K562 (cell line): ENCODE results near the gene OPRL1. TPM values are rescaled to one million over a fixed set of nuclear protein-coding genes. Genes with fewer than 3 reads are reported as not detected.

Experiments used
- ATAC-seq: fragments of 200-7000 bp; cut with Tn5 transposase; 3 replicates; pipeline ENCODE4 v1.9.1; 2020; ENCODE audit warnings: moderate library complexity
- BruUV-seq: library from RNA; stranded (reverse); fragments of 400-500 nt; replicated peaks from 2 replicates; lab custom pipeline; 2021; lab: Mats Ljungman, UMichigan
- CTCF ChIA-PET: fragments of 300-600 bp; formaldehyde crosslinking; extraction: SDS; loops from one replicate; lab custom pipeline; 2021; ENCODE audit warnings: low intra/inter-chr PET ratio; lab: Yijun Ruan, JAX
- POLR2A ChIA-PET: fragments of 300-600, 350-650 bp; sonication (Branson Sonifier 250); formaldehyde crosslinking; extraction: SDS; loops from one replicate; lab custom pipeline; 2021; ENCODE audit warnings: antibody characterized with exemption, inconsistent platforms; lab: Yijun Ruan, JAX
- DNase-seq, 4 experiments: peaks; one replicate each; pipeline versions ENCODE4 v3.0.0 to v3.0.0-alpha.2; 2011 to 2018; ENCODE audit warnings: low spot score in 3 of 4, mixed read lengths in 3 of 4; ENCODE audit errors: extremely low read depth in 1 of 4
- FAIRE-seq: peaks from 2 replicates; lab custom pipeline; 2011; peaks lifted over from hg19 to GRCh38; lab: Jason Lieb, UNC
- H2AFZ ChIP-seq: 2 replicates; pipeline ENCODE4 v1.6.0; 2011; ENCODE audit warnings: low read depth, low read length, control low read depth, inconsistent platforms
- H3K27ac ChIP-seq: fragments of 200-600 bp; 3 replicates; pipeline ENCODE4 v1.8.0; 2011; ENCODE audit warnings: low read depth, mild to moderate bottlenecking, control low read depth, inconsistent platforms, low read length, moderate library complexity, mixed read lengths; ENCODE audit errors: extremely low read depth
- H3K27me3 ChIP-seq, 2 experiments: fragments of 300-600 bp in 1 of 2; 2 replicates in 1 of 2; 3 replicates in 1 of 2; pipeline versions ENCODE4 v1.6.0 to v1.8.0; 2011; ENCODE audit warnings: inconsistent platforms in 2 of 2, low read length in 2 of 2, mild to moderate bottlenecking in 1 of 2, mixed read lengths in 1 of 2, moderate library complexity in 1 of 2; ENCODE audit not compliant: control insufficient read depth in 2 of 2, insufficient read depth in 2 of 2
- H3K36me3 ChIP-seq: fragments of 300-600 bp; 3 replicates; pipeline ENCODE4 v1.8.0; 2011; ENCODE audit warnings: mild to moderate bottlenecking, low read length, inconsistent platforms; ENCODE audit not compliant: control insufficient read depth, insufficient read depth
- H3K4me1 ChIP-seq, 2 experiments: fragments of 200-600 bp in 1 of 2; replicated peaks in 1 of 2; 2 replicates in 1 of 2; 3 replicates in 1 of 2; pipeline versions ENCODE4 v1.5.1 to v1.8.0; 2011; ENCODE audit warnings: inconsistent platforms in 2 of 2, low read length in 2 of 2, mild to moderate bottlenecking in 1 of 2, mixed read lengths in 1 of 2, moderate library complexity in 1 of 2; ENCODE audit not compliant: control insufficient read depth in 2 of 2, insufficient read depth in 2 of 2
- H3K4me2 ChIP-seq: 2 replicates; pipeline ENCODE4 v1.6.1; 2011; ENCODE audit warnings: low read length, control low read depth, inconsistent platforms, mixed read lengths; ENCODE audit not compliant: insufficient read depth
- H3K4me3 ChIP-seq: fragments of 200-600 bp; sonication (generic), shearing (Covaris generic); 2 replicates; pipeline ENCODE4 v1.5.1; 2016; ENCODE audit warnings: control low read depth, inconsistent platforms
- H3K79me2 ChIP-seq: fragments of 200-600 bp; 3 replicates; pipeline ENCODE4 v1.8.0; 2011; ENCODE audit warnings: low read length, inconsistent platforms; ENCODE audit not compliant: control insufficient read depth, insufficient read depth
- H3K9ac ChIP-seq, 2 experiments: 2 replicates each; pipeline versions ENCODE4 v1.6.0 to v1.6.1; 2011; ENCODE audit warnings: low read depth in 2 of 2, low read length in 2 of 2, control low read depth in 1 of 2, inconsistent platforms in 1 of 2, mild to moderate bottlenecking in 1 of 2, mixed read lengths in 1 of 2; ENCODE audit not compliant: insufficient read depth in 1 of 2
- H3K9me1 ChIP-seq: one replicate; pipeline ENCODE4 v1.6.0; 2011; ENCODE audit warnings: inconsistent platforms, mild to moderate bottlenecking, low read length, moderate library complexity; ENCODE audit not compliant: control insufficient read depth, insufficient read depth
- H3K9me3 ChIP-seq: replicated peaks from 2 replicates; pipeline ENCODE4 v1.5.1; 2011; ENCODE audit warnings: low read depth, low read length, inconsistent platforms; ENCODE audit not compliant: control insufficient read depth, insufficient read depth
- H4K20me1 ChIP-seq: replicated peaks from 2 replicates; pipeline ENCODE4 v1.6.1; 2011; ENCODE audit warnings: low read length, inconsistent platforms, mixed read lengths; ENCODE audit not compliant: control insufficient read depth, insufficient read depth
- ASH1L ChIP-seq: fragments of 450-650 bp; IDR thresholded peaks from 2 replicates; pipeline ENCODE4 v1.6.1; 2018; ENCODE audit warnings: borderline replicate concordance, mild to moderate bottlenecking, low read depth; ENCODE audit not compliant: partially characterized antibody
- BRD4 ChIP-seq: fragments of 200-600 bp; sonication (generic); IDR thresholded peaks from 2 replicates; pipeline ENCODE4 v1.6.1; 2017; ENCODE audit warnings: inconsistent platforms
- DDX20 ChIP-seq: fragments of 450-650 bp; IDR thresholded peaks from 2 replicates; pipeline ENCODE4 v1.6.1; 2016; ENCODE audit warnings: missing genetic modification characterization, low read depth, mild to moderate bottlenecking, missing compliant biosample characterization, moderate library complexity
- DIDO1 ChIP-seq: fragments of 450-650 bp; IDR thresholded peaks from 2 replicates; pipeline ENCODE4 v1.6.1; 2016; ENCODE audit warnings: low read depth, missing biosample characterization, missing genetic modification characterization
- IFI16 ChIP-seq: fragments of 250-450 bp; sonication (Bioruptor Pico); IDR thresholded peaks from 2 replicates; pipeline ENCODE4 v2.1.2; 2022; ENCODE audit warnings: mild to moderate bottlenecking, inconsistent platforms
- KDM2B ChIP-seq: fragments of 250-450 bp; sonication (Bioruptor Pico); IDR thresholded peaks from 2 replicates; pipeline ENCODE4 v1.8.0; 2021; ENCODE audit warnings: mild to moderate bottlenecking, moderate library complexity
- PHF8 ChIP-seq: fragments of 200-600 bp; sonication (generic); IDR thresholded peaks from 2 replicates; pipeline ENCODE4 v1.6.1; 2012; ENCODE audit warnings: mixed run types, mild to moderate bottlenecking, inconsistent platforms, low read length, moderate library complexity, borderline replicate concordance
- SMAD4 ChIP-seq: fragments of 250-450 bp; sonication (Bioruptor Pico); conservative IDR thresholded peaks from 2 replicates; pipeline ENCODE4 v1.8.0; 2021; ENCODE audit warnings: inconsistent platforms, mild to moderate bottlenecking, moderate library complexity
- YY1 ChIP-seq, 3 experiments: IDR thresholded peaks; 2 replicates each; pipeline ENCODE4 v1.6.1; 2011; ENCODE audit warnings: low read length in 2 of 3, mild to moderate bottlenecking in 2 of 3, moderate library complexity in 2 of 3, borderline replicate concordance in 1 of 3, control low read depth in 1 of 3, low read depth in 1 of 3; ENCODE audit not compliant: insufficient read depth in 3 of 3, insufficient replicate concordance in 2 of 3, control insufficient read depth in 1 of 3, insufficient read length in 1 of 3; ENCODE audit errors: extremely low read depth in 1 of 3
- WGBS: fragments of 100-300 bp; shearing (Covaris generic); methylation state at CpG from one replicate; pipeline ENCODE4 v1.1.6; 2016; ENCODE audit warnings: low coverage, mixed read lengths; ENCODE audit not compliant: insufficient coverage; ENCODE audit errors: missing lambda C conversion rate; 5-methylcytosine and 5-hydroxymethylcytosine counted together
- in situ Hi-C: fragments of 300-500 bp; cut with MboI; formaldehyde crosslinking; loops from 4 replicates; pipeline ENCODE4 v1.15.0; 2018; ENCODE audit warnings: inconsistent platforms, mixed read lengths
- intact Hi-C: fragments of 100-400 bp; cut with micrococcal nuclease; formaldehyde crosslinking; loops from 2 replicates; pipeline ENCODE4 v1.14.2; 2022
- polyA plus RNA-seq, 8 experiments: library from polyadenylated mRNA; depleted of rRNA in 4 of 8; stranded (reverse) in 5 of 8; unstranded in 3 of 8; fragments of >200 nt; fragmentation: Nextera tagmentation in 2 of 8; fragmentation: Illumina TruSeq in 1 of 8; extraction: Ambion mirVana in 2 of 8; extraction: Trizol in 1 of 8; gene quantifications; 2 replicates each; pipeline versions ENCODE4 v1.2.1 to v1.2.3, GENCODE V29; 2011 to 2014; ENCODE audit warnings: inconsistent platforms in 1 of 8, missing spikeins in 1 of 8
- total RNA-seq, 7 experiments: library from RNA; depleted of rRNA in 6 of 7; stranded (reverse); fragments of >200 nt in 6 of 7; fragmentation: Illumina TruSeq in 2 of 7; extraction: Trizol in 2 of 7; gene quantifications; 2 replicates each; pipeline versions ENCODE4 v1.2.1 to v1.2.3, GENCODE V29; 2011 to 2021; ENCODE audit warnings: low replicate concordance in 1 of 7
- TF ChIP-seq, protein P1 (sequence below): sonication (generic); IDR thresholded peaks from 2 replicates; pipeline ENCODE4 v1.6.1; 2016
- TF ChIP-seq, protein P2 (sequence below), 2 experiments: IDR thresholded peaks in 1 of 2; conservative IDR thresholded peaks in 1 of 2; 2 replicates each; pipeline ENCODE4 v1.6.1; 2016; ENCODE audit warnings: low read depth in 2 of 2, mild to moderate bottlenecking in 1 of 2, missing compliant biosample characterization in 1 of 2, missing genetic modification characterization in 1 of 2, moderate library complexity in 1 of 2
- TF ChIP-seq, protein P3 (sequence below): fragments of 250-450 bp; sonication (Bioruptor Pico); IDR thresholded peaks from 2 replicates; pipeline ENCODE4 v1.8.0; 2022; ENCODE audit warnings: moderate library complexity, mild to moderate bottlenecking, inconsistent platforms

OPRL1 gene
- total and polyA plus RNA-seq, 9 of the 15 experiments (the other 6 are each of a cell fraction or from before 2014, with no cell fraction given): 0.06 to 0.33 (median 0.11) TPM; not detected in 2

DNA sequence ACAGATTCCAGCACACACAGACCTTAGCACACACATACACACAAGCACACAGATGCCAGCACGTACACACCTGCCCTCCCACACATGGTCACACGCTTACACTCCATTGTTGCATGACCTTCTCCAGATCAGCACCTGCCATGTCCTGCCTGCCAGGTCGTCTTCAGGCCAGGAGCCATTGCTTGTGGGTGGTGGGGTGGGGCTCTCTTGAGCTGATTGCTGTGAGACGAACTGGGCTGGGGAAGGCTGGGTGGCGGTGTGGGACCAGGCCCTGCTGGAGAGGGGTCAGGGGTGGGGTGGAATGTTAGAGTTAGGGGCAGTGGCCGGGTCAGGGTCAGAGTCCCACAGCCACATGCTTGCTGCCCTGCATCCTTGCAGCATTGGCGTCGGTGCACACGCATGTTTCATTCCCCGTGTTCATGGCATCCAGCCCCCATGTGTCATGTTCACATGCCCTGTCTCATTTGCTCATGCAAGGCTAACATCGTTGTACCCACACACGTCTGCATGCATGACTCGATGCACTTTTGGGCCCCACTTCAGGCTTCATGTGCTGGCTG is 34.0 kb downstream of the OPRL1 start:
- Histone ChIP-seq H3K36me3 (no peaks in the 10 kb centered on the region), H3K9me3 (no peaks in the 10 kb centered on the region), H3K4me2 (no peak overlapping the region), H3K4me1 (peaks cover 0 to 26% of the 10 kb centered on the region in 2 experiments; a peak in 1 of 5 replicates), H3K27me3 (peaks cover 26 to 64% of the 10 kb centered on the region in 2 experiments; a peak in 4 of 5 replicates), H2AFZ (no peak overlapping the region), H4K20me1 (peaks cover 16% of the 10 kb centered on the region), H3K9me1 (no peaks in the 10 kb centered on the region), H3K9ac (no peak overlapping the region), H3K4me3 (no peak overlapping the region), H3K79me2 (no peaks in the 10 kb centered on the region), H3K27ac (no peak overlapping the region)
- TF ChIP-seq, protein P1, sequence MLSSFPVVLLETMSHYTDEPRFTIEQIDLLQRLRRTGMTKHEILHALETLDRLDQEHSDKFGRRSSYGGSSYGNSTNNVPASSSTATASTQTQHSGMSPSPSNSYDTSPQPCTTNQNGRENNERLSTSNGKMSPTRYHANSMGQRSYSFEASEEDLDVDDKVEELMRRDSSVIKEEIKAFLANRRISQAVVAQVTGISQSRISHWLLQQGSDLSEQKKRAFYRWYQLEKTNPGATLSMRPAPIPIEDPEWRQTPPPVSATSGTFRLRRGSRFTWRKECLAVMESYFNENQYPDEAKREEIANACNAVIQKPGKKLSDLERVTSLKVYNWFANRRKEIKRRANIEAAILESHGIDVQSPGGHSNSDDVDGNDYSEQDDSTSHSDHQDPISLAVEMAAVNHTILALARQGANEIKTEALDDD: no peak
- TF ChIP-seq SMAD4 (CRISPR knock-in tag) (no peak), KDM2B (no peak), PHF8 (no peak), DDX20 (tag) (no peak), YY1 (IDR thresholded peaks at IDR 0.05; ENCODE audit: borderline replicate concordance in 1 of 3, control insufficient read depth in 1 of 3, extremely low read depth in 1 of 3, insufficient read depth in 3 of 3, insufficient read length in 1 of 3, insufficient replicate concordance in 2 of 3, low read depth in 1 of 3, low read length in 2 of 3) (no peak), ASH1L (no peak), DIDO1 (tag) (no peak), BRD4 (no peak), IFI16 (CRISPR knock-in tag) (no peak)
- TF ChIP-seq, protein P2, sequence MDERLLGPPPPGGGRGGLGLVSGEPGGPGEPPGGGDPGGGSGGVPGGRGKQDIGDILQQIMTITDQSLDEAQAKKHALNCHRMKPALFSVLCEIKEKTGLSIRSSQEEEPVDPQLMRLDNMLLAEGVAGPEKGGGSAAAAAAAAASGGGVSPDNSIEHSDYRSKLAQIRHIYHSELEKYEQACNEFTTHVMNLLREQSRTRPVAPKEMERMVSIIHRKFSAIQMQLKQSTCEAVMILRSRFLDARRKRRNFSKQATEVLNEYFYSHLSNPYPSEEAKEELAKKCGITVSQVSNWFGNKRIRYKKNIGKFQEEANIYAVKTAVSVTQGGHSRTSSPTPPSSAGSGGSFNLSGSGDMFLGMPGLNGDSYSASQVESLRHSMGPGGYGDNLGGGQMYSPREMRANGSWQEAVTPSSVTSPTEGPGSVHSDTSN (CRISPR knock-in tag; IDR thresholded peaks at IDR 0.05; ENCODE audit: low read depth): no peak
- TF ChIP-seq, protein P2 (tag; conservative IDR thresholded peaks at IDR 0.05; ENCODE audit: low read depth): no peak
- TF ChIP-seq, protein P3, sequence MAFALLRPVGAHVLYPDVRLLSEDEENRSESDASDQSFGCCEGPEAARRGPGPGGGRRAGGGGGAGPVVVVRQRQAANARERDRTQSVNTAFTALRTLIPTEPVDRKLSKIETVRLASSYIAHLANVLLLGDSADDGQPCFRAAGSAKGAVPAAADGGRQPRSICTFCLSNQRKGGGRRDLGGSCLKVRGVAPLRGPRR (CRISPR knock-in tag): no peak
- BruUV-seq: no TSS peak
- no peak for FAIRE-seq
- in situ Hi-C loops (no loop called here), intact Hi-C loops (no loop called here)
- WGBS: 2% methylated on average over 13 of the region's 13 CpGs
- CTCF ChIA-PET: no interaction called here
- DNase-seq: no peak
- POLR2A ChIA-PET: interaction anchor here (0.6 kb wide), 1 partner anchor 598 kb away, joined by 4 read pairs; no protein-coding TSS in a partner anchor
- no peak for ATAC-seq
